ENCODE data around the gene ASPHD1.

GRCh38 chr16:29911676-29912010 lies 11.4 kb downstream of the ASPHD1 start:
- TF ChIP-seq ZNF274 (IDR thresholded peaks at IDR 0.05; ENCODE audit: low read depth, low read length) (no peak), SUZ12 (IDR thresholded peaks at IDR 0.05; ENCODE audit: extremely low read depth, insufficient read depth, insufficient read length) (no peak)
